Thyroid gland (tissue), 4 donors: ENCODE measurements around the gene GPR158. TPM values are rescaled to one million over a fixed set of nuclear protein-coding genes. Genes with fewer than 3 reads are reported as not detected.

Source experiments
- DNase-seq, 2 donors: peaks; one replicate each; pipeline ENCODE4 v3.0.0-alpha.2; 2019
- H3K27ac ChIP-seq, 3 donors: fragments of 200-600 bp; sonication (generic); 1 replicate in 2 of 3; 2 replicates in 1 of 3; pipeline ENCODE4 v1.5.1; 2016 to 2019; ENCODE audit warnings: mild to moderate bottlenecking in 1 of 3, moderate library complexity in 1 of 3
- H3K27me3 ChIP-seq: fragments of 200-600 bp; sonication (generic); one replicate; pipeline ENCODE4 v1.5.1; 2019
- H3K36me3 ChIP-seq, 2 donors: fragments of 200-600 bp; sonication (generic); one replicate each; pipeline ENCODE4 v1.5.1; 2016 to 2019
- H3K4me1 ChIP-seq, 2 donors: fragments of 200-600 bp; sonication (generic); one replicate each; pipeline ENCODE4 v1.5.1; 2017 to 2019
- H3K4me3 ChIP-seq, 3 donors: fragments of 200-600 bp; sonication (generic); replicated peaks in 1 of 3; 1 replicate in 2 of 3; 2 replicates in 1 of 3; pipeline ENCODE4 v1.5.1; 2016; ENCODE audit warnings: mild to moderate bottlenecking in 1 of 3
- H3K9me3 ChIP-seq: fragments of 200-600 bp; sonication (generic); one replicate; pipeline ENCODE4 v1.5.1; 2017
- POLR2A ChIP-seq, 2 donors: fragments of 450-650 bp; IDR thresholded peaks; one replicate each; pipeline ENCODE4 v1.6.1; 2017; ENCODE audit warnings: antibody characterized with exemption in 2 of 2, mild to moderate bottlenecking in 2 of 2, moderate library complexity in 1 of 2
- WGBS, 2 donors: methylation state at CpG; one replicate each; pipeline ENCODE4 v1.1.5; 2017; 5-methylcytosine and 5-hydroxymethylcytosine counted together
- intact Hi-C: fragments of 100-400 bp; cut with DNase I; formaldehyde crosslinking; loops from one replicate; pipeline ENCODE4 v1.15.1; 2023
- total RNA-seq, 4 donors: library from RNA; depleted of rRNA; stranded (reverse); fragments of >200 nt; gene quantifications; one replicate each; pipeline ENCODE4 v1.2.3, GENCODE V29; 2016
- TF ChIP-seq, protein P1 (sequence below), 6 experiments: fragments of 200-600 bp in 3 of 6; fragments of 450-650 bp in 3 of 6; sonication (generic) in 3 of 6; IDR thresholded peaks; one replicate each; pipeline ENCODE4 v1.5.1; 2016 to 2019; ENCODE audit warnings: antibody characterized with exemption in 6 of 6, mild to moderate bottlenecking in 2 of 6, inconsistent platforms in 1 of 6, moderate library complexity in 1 of 6

Gene GPR158
- total RNA-seq, 4 donors from 2014 or later: 0.13 to 1.9 (median 1.2) TPM

DNA sequence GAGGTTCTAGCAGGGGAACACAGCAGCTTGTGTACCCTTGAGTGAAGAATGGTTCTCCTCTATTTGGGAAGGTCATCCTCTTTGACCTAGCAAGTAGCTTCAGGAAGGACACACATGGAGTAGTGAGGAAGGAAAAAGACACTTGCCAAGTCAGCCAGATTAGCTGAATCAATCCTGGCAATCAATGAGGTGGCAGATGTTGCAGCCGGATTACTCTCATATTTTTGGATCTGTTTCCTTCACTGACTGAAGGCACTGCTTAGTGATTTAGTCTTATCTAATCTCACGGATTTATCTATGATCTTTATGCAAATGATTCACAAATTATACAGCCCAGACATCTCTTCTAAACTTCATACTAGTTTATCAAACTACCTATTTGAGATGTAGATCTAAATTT, 218.8 kb downstream of the GPR158 start:
- intact Hi-C loops: no loop called here
- WGBS, 2 donors: 70 to 73% methylated on average over 2 of the region's 2 CpGs

DNA sequence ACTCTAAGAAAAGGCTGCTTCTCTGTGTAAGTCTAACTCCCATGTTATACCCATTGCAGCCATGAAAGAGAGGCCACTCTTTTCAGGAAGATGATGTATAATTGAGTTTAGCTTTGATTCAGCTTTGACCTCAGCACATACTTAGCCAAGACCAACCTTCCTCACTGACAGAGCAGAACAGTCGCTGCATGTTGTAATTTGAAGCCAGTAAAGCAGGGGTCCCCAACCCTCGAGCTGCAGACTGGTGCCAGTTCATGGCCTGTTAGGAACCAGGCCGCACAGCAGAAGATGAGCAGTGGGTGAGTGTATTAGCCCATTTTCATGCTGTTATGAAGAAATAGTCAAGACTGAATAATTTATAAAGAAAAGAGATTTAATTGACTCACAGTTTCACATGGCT, 223.9 kb downstream of the GPR158 start:
- intact Hi-C loops: no loop called here
- no peak overlapping the region for H3K4me3 ChIP-seq
- no peaks in the 10 kb centered on the region for H3K4me1 ChIP-seq
- H3K36me3 ChIP-seq: no peaks in the 10 kb centered on the region
- TF ChIP-seq, protein P1, sequence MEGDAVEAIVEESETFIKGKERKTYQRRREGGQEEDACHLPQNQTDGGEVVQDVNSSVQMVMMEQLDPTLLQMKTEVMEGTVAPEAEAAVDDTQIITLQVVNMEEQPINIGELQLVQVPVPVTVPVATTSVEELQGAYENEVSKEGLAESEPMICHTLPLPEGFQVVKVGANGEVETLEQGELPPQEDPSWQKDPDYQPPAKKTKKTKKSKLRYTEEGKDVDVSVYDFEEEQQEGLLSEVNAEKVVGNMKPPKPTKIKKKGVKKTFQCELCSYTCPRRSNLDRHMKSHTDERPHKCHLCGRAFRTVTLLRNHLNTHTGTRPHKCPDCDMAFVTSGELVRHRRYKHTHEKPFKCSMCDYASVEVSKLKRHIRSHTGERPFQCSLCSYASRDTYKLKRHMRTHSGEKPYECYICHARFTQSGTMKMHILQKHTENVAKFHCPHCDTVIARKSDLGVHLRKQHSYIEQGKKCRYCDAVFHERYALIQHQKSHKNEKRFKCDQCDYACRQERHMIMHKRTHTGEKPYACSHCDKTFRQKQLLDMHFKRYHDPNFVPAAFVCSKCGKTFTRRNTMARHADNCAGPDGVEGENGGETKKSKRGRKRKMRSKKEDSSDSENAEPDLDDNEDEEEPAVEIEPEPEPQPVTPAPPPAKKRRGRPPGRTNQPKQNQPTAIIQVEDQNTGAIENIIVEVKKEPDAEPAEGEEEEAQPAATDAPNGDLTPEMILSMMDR (IDR thresholded peaks at IDR 0.05): no peak
- no peak for TF ChIP-seq POLR2A (IDR thresholded peaks at IDR 0.05)
- 63 to 64% methylated on average over 3 of the region's 3 CpGs for WGBS, 2 donors
- no peak for DNase-seq
- no peak overlapping the region for H3K27ac ChIP-seq
- H3K27me3 ChIP-seq: no peaks in the 10 kb centered on the region
- H3K9me3 ChIP-seq: no peaks in the 10 kb centered on the region

More for the DNA sequence above, 218.8 kb downstream of the GPR158 start:
- Histone ChIP-seq H3K4me1 (no peaks in the 10 kb centered on the region), H3K27me3 (no peaks in the 10 kb centered on the region), H3K36me3 (no peaks in the 10 kb centered on the region), H3K9me3 (no peaks in the 10 kb centered on the region), H3K27ac (no peak overlapping the region), H3K4me3 (no peak overlapping the region)
- TF ChIP-seq, protein P1 (IDR thresholded peaks at IDR 0.05): no peak
- TF ChIP-seq POLR2A (IDR thresholded peaks at IDR 0.05): no peak
- no peak for DNase-seq

DNA sequence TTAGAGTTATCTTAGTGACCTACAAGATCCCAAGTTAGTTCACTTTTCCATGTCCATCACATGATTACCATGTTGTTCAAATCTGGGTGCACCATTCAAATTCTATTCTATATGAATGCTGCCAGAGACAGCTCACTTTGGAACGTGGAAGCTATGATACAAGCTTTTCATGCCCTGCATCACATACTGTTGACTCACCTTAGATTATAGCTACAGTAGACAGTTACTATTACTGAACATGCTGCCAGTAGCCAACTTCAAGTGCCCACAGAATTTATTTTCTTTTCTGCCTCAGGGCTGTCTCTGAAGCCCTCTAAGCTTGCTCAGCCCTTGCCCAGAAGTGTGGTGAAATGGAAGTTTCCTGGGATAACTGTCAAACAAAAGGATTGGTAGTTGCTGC, 231.1 kb downstream of the GPR158 start:
- Histone ChIP-seq H3K27me3 (no peaks in the 10 kb centered on the region), H3K36me3 (no peaks in the 10 kb centered on the region), H3K9me3 (no peaks in the 10 kb centered on the region), H3K27ac (no peak overlapping the region), H3K4me3 (no peak overlapping the region), H3K4me1 (no peaks in the 10 kb centered on the region)
- DNase-seq: no peak
- 72 to 81% methylated on average over 1 of the region's 1 CpG for WGBS, 2 donors
- intact Hi-C loops: no loop called here
- TF ChIP-seq, protein P1 (IDR thresholded peaks at IDR 0.05): no peak
- TF ChIP-seq POLR2A (IDR thresholded peaks at IDR 0.05): no peak

DNA sequence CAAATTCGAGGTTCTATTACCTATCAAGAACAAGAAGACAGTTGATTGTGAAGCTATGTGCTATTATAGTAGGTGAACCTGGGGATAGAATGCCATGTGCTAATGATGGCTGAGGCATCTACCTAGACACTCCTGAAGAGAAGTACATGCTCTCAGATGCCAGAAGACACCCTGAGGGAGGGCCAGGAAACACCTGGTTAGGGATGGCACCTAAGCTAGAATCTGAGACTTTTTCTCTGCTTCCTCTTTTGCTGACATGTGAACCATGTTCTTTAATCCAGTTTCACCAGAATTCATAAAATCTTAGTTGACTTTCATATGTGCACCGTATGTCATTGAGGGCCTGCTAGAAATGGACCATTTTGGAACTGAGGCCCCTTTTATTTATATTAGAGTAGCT, 242.8 kb downstream of the GPR158 start:
- Histone ChIP-seq H3K9me3 (no peaks in the 10 kb centered on the region), H3K27me3 (no peaks in the 10 kb centered on the region), H3K27ac (no peak overlapping the region), H3K4me1 (no peaks in the 10 kb centered on the region), H3K36me3 (no peaks in the 10 kb centered on the region), H3K4me3 (no peak overlapping the region)
- TF ChIP-seq POLR2A (IDR thresholded peaks at IDR 0.05): no peak
- TF ChIP-seq, protein P1 (IDR thresholded peaks at IDR 0.05): no peak
- WGBS, 2 donors: 80 to 83% methylated on average over 2 of the region's 2 CpGs
- intact Hi-C loops: no loop called here
- no peak for DNase-seq

DNA sequence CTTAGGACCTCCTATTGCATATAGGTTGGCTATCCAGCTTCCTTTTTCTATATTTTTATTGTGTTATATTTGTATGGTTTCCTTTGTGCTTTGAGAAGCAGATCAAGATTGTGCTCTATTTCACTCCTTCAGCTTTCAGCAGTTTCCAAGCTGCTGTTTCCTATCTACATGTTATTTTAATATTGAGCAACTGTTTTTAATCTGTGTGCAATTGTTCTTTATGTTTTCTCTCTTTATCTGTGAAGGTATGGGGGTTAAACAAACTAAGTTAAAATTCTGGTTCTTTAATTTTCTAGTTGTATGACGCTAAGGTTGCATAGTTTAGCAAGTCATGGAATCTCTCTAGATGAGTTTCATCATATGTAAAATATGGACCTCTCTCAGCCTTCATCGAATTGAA, 251.0 kb downstream of the GPR158 start:
- intact Hi-C loops: no loop called here
- no peaks in the 10 kb centered on the region for H3K36me3 ChIP-seq
- H3K27me3 ChIP-seq: no peaks in the 10 kb centered on the region
- no peak for TF ChIP-seq POLR2A (IDR thresholded peaks at IDR 0.05)
- TF ChIP-seq, protein P1 (IDR thresholded peaks at IDR 0.05): no peak
- H3K9me3 ChIP-seq: no peaks in the 10 kb centered on the region
- DNase-seq: no peak
- no peaks in the 10 kb centered on the region for H3K4me1 ChIP-seq
- 71 to 79% methylated on average over 2 of the region's 2 CpGs for WGBS, 2 donors
- no peak overlapping the region for H3K27ac ChIP-seq
- H3K4me3 ChIP-seq: no peak overlapping the region
